H9 (cell line): Measurements from ENCODE around the gene PXK. TPM values are rescaled to one million over a fixed set of nuclear protein-coding genes. Genes with fewer than 3 reads are reported as not detected.

Source experiments
- DNase-seq: peaks from one replicate; pipeline ENCODE4 v3.0.0-alpha.2; 2017
- H2AFZ ChIP-seq: one replicate; pipeline ENCODE4 v1.6.1; 2013; ENCODE audit warnings: mild to moderate bottlenecking, low read length, control low read depth, moderate library complexity
- H2AK5ac ChIP-seq: 2 replicates; pipeline ENCODE4 v1.6.1; 2013; ENCODE audit warnings: low read length, control low read depth, mixed read lengths; ENCODE audit not compliant: insufficient read length
- H2BK120ac ChIP-seq: one replicate; pipeline ENCODE4 v1.6.1; 2013; ENCODE audit warnings: low read depth, mild to moderate bottlenecking, low read length, control low read depth, inconsistent platforms; ENCODE audit not compliant: poor library complexity, severe bottlenecking
- H2BK12ac ChIP-seq: 2 replicates; pipeline ENCODE4 v1.6.1; 2013; ENCODE audit warnings: low read length, control low read depth, mixed read lengths, low read depth; ENCODE audit not compliant: insufficient read length
- H2BK15ac ChIP-seq: 2 replicates; pipeline ENCODE4 v1.6.1; 2013; ENCODE audit warnings: low read depth, low read length, control low read depth
- H2BK20ac ChIP-seq: one replicate; pipeline ENCODE4 v1.6.1; 2013; ENCODE audit warnings: low read depth, mild to moderate bottlenecking, low read length, control low read depth, inconsistent platforms; ENCODE audit not compliant: poor library complexity, severe bottlenecking
- H2BK5ac ChIP-seq: 2 replicates; pipeline ENCODE4 v1.6.1; 2013; ENCODE audit warnings: low read length, control low read depth, mixed read lengths; ENCODE audit not compliant: insufficient read length
- H3K14ac ChIP-seq: 2 replicates; pipeline ENCODE4 v1.6.1; 2013; ENCODE audit warnings: low read length, control low read depth; ENCODE audit not compliant: insufficient read depth
- H3K18ac ChIP-seq: 2 replicates; pipeline ENCODE4 v1.6.1; 2013; ENCODE audit warnings: low read depth, mild to moderate bottlenecking, mixed read lengths, low read length, control low read depth; ENCODE audit not compliant: insufficient read length
- H3K23ac ChIP-seq: 2 replicates; pipeline ENCODE4 v1.6.1; 2013; ENCODE audit warnings: low read length, control low read depth, mixed read lengths, low read depth; ENCODE audit not compliant: insufficient read length
- H3K23me2 ChIP-seq: 2 replicates; pipeline ENCODE4 v1.6.1; 2013; ENCODE audit warnings: low read depth, mild to moderate bottlenecking, mixed read lengths, low read length, control low read depth; ENCODE audit not compliant: insufficient read length, poor library complexity, severe bottlenecking
- H3K27ac ChIP-seq: 2 replicates; pipeline ENCODE4 v1.5.1; 2013; ENCODE audit warnings: low read length, control low read depth, mixed read lengths, low read depth; ENCODE audit not compliant: insufficient read length
- H3K27me3 ChIP-seq: 2 replicates; pipeline ENCODE4 v1.6.1; 2013; ENCODE audit warnings: low read length, control low read depth, inconsistent platforms; ENCODE audit not compliant: insufficient read depth
- H3K4ac ChIP-seq: 2 replicates; pipeline ENCODE4 v1.6.1; 2013; ENCODE audit warnings: low read depth, mild to moderate bottlenecking, control low read depth, inconsistent platforms, low read length, moderate library complexity
- H3K4me1 ChIP-seq: 2 replicates; pipeline ENCODE4 v1.6.1; 2013; ENCODE audit warnings: low read length, control low read depth, inconsistent platforms; ENCODE audit not compliant: insufficient read depth
- H3K4me2 ChIP-seq: 2 replicates; pipeline ENCODE4 v1.6.1; 2013; ENCODE audit warnings: low read length, control low read depth, mixed read lengths; ENCODE audit not compliant: insufficient read length, insufficient read depth
- H3K56ac ChIP-seq: 2 replicates; pipeline ENCODE4 v1.6.1; 2013; ENCODE audit warnings: low read depth, mild to moderate bottlenecking, mixed read lengths, low read length, control low read depth; ENCODE audit not compliant: insufficient read length
- H3K79me1 ChIP-seq: 2 replicates; pipeline ENCODE4 v1.6.1; 2013; ENCODE audit warnings: low read depth, mild to moderate bottlenecking, moderate library complexity, low read length, control low read depth, inconsistent platforms; ENCODE audit not compliant: insufficient read depth, poor library complexity, severe bottlenecking
- H3K79me2 ChIP-seq: 2 replicates; pipeline ENCODE4 v1.6.1; 2013; ENCODE audit warnings: low read length, control low read depth, inconsistent platforms; ENCODE audit not compliant: insufficient read depth
- H3K9ac ChIP-seq: 2 replicates; pipeline ENCODE4 v1.6.1; 2013; ENCODE audit warnings: low read length, control low read depth, mixed read lengths; ENCODE audit not compliant: insufficient read length; ENCODE audit errors: extremely low read depth
- H3K9me3 ChIP-seq: one replicate; pipeline ENCODE4 v1.6.1; 2013; ENCODE audit warnings: low read depth, low read length, inconsistent platforms; ENCODE audit not compliant: control insufficient read depth
- H3T11ph ChIP-seq: one replicate; pipeline ENCODE4 v1.6.1; 2013; ENCODE audit warnings: mild to moderate bottlenecking, low read length, control low read depth, inconsistent platforms
- H4K20me1 ChIP-seq: one replicate; pipeline ENCODE4 v1.6.1; 2013; ENCODE audit not compliant: control insufficient read depth, insufficient read length, insufficient read depth
- H4K5ac ChIP-seq: 2 replicates; pipeline ENCODE4 v1.6.1; 2013; ENCODE audit warnings: low read depth, mild to moderate bottlenecking, mixed read lengths, low read length, control low read depth; ENCODE audit not compliant: insufficient read length
- H4K8ac ChIP-seq: replicated peaks from 2 replicates; pipeline ENCODE4 v1.6.1; 2013; ENCODE audit warnings: low read length, control low read depth, mixed read lengths, low read depth; ENCODE audit not compliant: insufficient read length
- H4K91ac ChIP-seq: 2 replicates; pipeline ENCODE4 v1.6.1; 2013; ENCODE audit warnings: low read depth, mild to moderate bottlenecking, moderate library complexity, mixed read lengths, low read length, control low read depth; ENCODE audit not compliant: insufficient read length
- H3K27ac Mint-ChIP-seq, 3 experiments: 2 replicates in 2 of 3; 3 replicates in 1 of 3; pipeline ENCODE4 v1.8.0; 2020 to 2021; ENCODE audit warnings: mixed read lengths in 3 of 3, mild to moderate bottlenecking in 1 of 3, moderate library complexity in 1 of 3
- H3K27me3 Mint-ChIP-seq: 2 replicates; pipeline ENCODE4 v1.8.0; 2021; ENCODE audit warnings: low read depth, mild to moderate bottlenecking, moderate library complexity, mixed read lengths
- H3K36me3 Mint-ChIP-seq, 3 experiments: 2 replicates in 2 of 3; 3 replicates in 1 of 3; pipeline ENCODE4 v1.8.0; 2020 to 2021; ENCODE audit warnings: low read depth in 3 of 3, mixed read lengths in 3 of 3; ENCODE audit not compliant: insufficient read depth in 1 of 3
- H3K4me1 Mint-ChIP-seq, 2 experiments: 2 replicates each; pipeline ENCODE4 v1.8.0; 2020; ENCODE audit warnings: mixed read lengths in 2 of 2
- H3K4me3 Mint-ChIP-seq, 2 experiments: 2 replicates in 1 of 2; 3 replicates in 1 of 2; pipeline ENCODE4 v1.8.0; 2020 to 2021; ENCODE audit warnings: mild to moderate bottlenecking in 2 of 2, mixed read lengths in 2 of 2, moderate library complexity in 1 of 2
- H3K9me3 Mint-ChIP-seq, 2 experiments: 2 replicates in 1 of 2; 3 replicates in 1 of 2; pipeline ENCODE4 v1.8.0; 2020; ENCODE audit warnings: mild to moderate bottlenecking in 2 of 2, mixed read lengths in 2 of 2, moderate library complexity in 1 of 2
- CTCF ChIP-seq: fragments of 200-600 bp; sonication (generic); conservative IDR thresholded peaks from 3 replicates; pipeline ENCODE4 v1.8.0; 2021; ENCODE audit warnings: antibody characterized with exemption, mild to moderate bottlenecking
- WGBS: extraction: QIAGEN DNeasy Blood & Tissue Kit; methylation state at CpG from one replicate; pipeline ENCODE4 v1.1.7; 2013; ENCODE audit warnings: missing lambda C conversion rate, low lambda C conversion rate, mixed read lengths; ENCODE audit not compliant: insufficient read length; ENCODE audit errors: extremely low coverage; 5-methylcytosine and 5-hydroxymethylcytosine counted together
- total RNA-seq: library from RNA; stranded (reverse); gene quantifications from 2 replicates; pipeline ENCODE4 v1.2.1, GENCODE V29; 2021

The PXK gene
- total RNA-seq, 1 experiment from 2014 or later = 3.3 TPM

GRCh38 chr3:58418227-58418626 lies 85.5 kb downstream of the PXK start:
- no peak overlapping the region for H4K5ac ChIP-seq
- H3K4ac ChIP-seq = no peak overlapping the region
- WGBS = no CpG with 5 or more reads among the region's 6 CpGs
- no peaks in the 10 kb centered on the region for H3K27me3 ChIP-seq
- no peak overlapping the region for H3K14ac ChIP-seq
- H3K79me1 ChIP-seq = no peaks in the 10 kb centered on the region
- H4K91ac ChIP-seq = no peak overlapping the region
- H3K56ac ChIP-seq = no peak overlapping the region
- no peak overlapping the region for H2AFZ ChIP-seq
- H2AK5ac ChIP-seq = no peak overlapping the region
- no peak overlapping the region for H3K23ac ChIP-seq
- H2BK20ac ChIP-seq = no peak overlapping the region
- H3K18ac ChIP-seq = no peak overlapping the region
- Mint-ChIP-seq H3K36me3 (peaks cover 0 to 4% (median 2%) of the 10 kb centered on the region in 3 experiments; a peak in 3 of 7 replicates), H3K27me3 (no peaks in the 10 kb centered on the region), H3K4me3 (no peak overlapping the region), H3K27ac (peak overlapping the region in 1 of 3 experiments; percentile 66; a peak in 1 of 7 replicates), H3K4me1 (peaks cover 11 to 20% of the 10 kb centered on the region in 2 experiments), H3K9me3 (no peaks in the 10 kb centered on the region)
- H2BK120ac ChIP-seq = no peak overlapping the region
- no peak overlapping the region for H3K4me2 ChIP-seq
- H3T11ph ChIP-seq = no peak overlapping the region
- H3K27ac ChIP-seq = no peak overlapping the region
- H3K23me2 ChIP-seq = no peaks in the 10 kb centered on the region
- H4K20me1 ChIP-seq = no peaks in the 10 kb centered on the region
- no peak overlapping the region for H2BK12ac ChIP-seq
- no peak overlapping the region for H2BK15ac ChIP-seq
- TF ChIP-seq CTCF = no peak
- H2BK5ac ChIP-seq = no peak overlapping the region
- no peak overlapping the region for H3K9ac ChIP-seq
- H3K79me2 ChIP-seq = no peaks in the 10 kb centered on the region
- H4K8ac ChIP-seq = no peak overlapping the region
- no peak for DNase-seq
- no peaks in the 10 kb centered on the region for H3K4me1 ChIP-seq
- H3K9me3 ChIP-seq = no peaks in the 10 kb centered on the region
